Activated CD4-positive, alpha-beta T cell treated with anti-CD3 and anti-CD28 coated beads for 4 hours (primary cell): ENCODE data around the gene CDK9.
A peak's percentile ranks its signal among the peaks of the same experiment; 100 is the strongest.
"Not testable (repeated sequence)": the region's sequence is repeated elsewhere in the genome, so short reads cannot be mapped to it uniquely, and the experiment has no call there.

Experiments used
- DNase-seq, 2 donors: peaks; one replicate each; pipeline ENCODE4 v3.0.0-alpha.2; 2020

Gene CDK9

DNA sequence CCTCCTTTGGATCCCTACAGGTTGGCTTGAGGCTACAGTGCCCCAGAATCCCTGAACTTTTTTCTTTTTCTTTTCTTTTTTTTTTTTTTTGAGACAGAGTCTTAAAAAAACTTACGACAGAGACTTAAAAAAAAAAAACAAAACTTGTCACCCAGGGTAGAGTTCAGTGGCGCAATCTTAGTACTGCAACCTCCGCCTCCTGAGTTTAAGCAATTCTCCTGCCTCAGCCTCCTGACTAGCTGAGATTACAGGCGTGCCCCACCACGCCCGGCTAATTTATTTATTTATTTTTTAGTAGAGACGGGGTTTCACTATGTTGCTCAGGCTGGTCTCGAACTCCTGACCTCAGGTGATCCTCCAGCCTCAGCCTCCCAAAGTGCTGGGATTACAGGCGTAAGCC is 4.9 kb upstream of the CDK9 start:
- DNase-seq, result not testable (repeated sequence)

DNA sequence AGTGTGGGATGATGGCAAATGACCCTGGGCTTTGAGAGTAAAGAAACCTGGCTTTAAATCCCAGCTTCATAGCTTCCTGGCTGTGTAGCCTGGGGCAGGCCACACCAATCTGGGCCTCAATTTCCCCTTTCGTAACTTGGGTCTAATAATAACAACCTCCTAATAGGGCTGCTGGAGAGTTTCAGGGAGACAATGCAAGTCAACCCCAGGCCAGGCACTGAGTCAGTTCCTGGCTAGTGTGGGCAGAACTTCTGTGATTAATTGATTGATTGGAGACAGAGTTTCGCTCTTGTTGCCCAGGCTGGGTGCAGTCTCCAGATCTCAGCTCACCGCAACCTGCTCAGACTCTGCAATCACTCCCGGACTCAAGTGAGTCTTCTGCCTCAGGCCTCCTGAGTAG is 4.0 kb upstream of the CDK9 start:
- DNase-seq, result no peak

DNA sequence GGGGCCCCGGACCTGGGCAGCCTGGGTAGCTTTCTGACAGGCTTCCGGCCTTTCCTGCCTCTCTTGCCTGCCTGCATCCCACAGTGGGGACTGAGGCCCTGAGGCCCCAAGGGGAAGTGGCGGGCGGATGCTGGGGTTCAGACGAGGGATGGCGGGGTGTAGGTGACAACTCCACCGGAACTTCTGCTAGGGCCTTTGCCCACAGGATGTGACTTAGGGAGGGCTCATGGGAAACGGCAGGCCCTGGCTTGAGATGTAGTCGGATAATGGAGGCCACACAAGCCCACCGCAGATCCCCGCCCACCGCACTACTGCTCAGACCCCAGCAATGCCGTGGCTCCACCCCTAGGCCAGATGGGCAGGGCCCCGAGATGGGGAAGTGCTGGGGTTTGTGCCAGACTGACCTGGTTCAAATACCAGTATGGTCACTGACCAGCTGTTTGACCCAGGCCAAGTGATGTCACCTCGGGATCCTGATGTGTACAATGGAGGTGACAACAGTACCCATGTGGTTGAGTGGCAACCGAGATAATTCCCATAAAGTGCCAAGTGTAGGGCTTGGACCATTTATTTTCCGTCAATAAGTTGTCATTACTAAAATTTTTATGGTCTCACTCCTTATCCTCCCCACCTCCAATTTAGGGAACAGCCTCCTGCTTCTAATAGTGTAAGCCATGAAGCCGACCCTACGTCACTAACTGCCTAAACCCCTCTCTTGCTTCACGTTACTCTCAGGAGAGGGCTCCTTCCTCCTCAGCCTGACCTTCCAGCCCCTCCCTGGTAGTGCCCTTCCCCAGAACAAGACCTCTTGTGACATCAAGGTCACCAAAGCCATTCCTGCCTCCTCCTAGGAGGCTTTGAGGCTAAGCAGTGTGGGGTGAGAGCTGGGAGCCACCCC is 2.5 kb upstream of the CDK9 start:
- peak; percentile 50 to 60 for DNase-seq

DNA sequence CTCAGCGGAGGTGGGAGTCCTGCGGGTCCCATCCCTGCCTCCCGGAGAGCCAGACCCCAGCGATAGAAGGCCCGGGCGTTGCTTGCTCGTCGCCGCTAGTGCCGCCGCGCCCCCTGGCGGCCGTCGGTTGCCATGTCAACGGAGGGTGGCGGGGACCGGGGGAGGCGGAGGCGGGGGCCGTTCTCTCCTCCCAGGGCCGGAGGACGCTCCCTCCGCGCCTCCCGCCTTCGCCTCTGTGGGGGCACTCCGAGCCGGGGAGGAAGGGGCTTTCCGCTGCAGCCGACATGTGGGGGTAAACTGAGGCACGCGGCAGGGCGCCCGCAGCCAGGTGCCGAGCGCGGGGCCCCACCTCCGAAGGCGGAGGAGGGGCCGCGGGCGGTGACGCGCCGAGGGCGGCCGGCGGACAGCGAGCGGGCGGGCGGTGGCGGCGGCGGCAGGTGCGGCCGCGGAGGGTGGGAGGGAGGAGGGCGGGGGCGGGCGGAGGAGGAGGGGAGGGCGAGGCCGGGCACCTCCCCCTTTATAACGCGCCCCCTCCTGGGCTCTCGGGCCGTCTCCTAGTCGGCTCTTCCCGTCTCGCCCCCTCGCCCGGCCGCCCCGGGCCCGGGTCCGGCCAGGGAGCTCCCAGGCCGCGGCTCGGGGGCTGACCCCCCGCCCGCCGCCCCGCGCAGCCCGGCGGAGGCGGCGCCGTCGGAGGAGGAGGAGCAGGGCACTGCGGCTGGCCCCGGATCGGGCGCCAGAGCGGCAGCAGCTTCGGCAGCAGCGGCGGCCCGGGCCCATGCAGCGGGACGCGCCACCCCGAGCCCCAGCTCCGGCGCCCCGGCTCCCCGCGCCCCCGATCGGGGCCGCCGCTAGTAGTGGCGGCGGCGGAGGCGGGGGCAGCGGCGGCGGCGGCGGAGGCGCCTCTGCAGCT is 556 bp upstream of the CDK9 start:
- DNase-seq, result peak; percentile 87

DNA sequence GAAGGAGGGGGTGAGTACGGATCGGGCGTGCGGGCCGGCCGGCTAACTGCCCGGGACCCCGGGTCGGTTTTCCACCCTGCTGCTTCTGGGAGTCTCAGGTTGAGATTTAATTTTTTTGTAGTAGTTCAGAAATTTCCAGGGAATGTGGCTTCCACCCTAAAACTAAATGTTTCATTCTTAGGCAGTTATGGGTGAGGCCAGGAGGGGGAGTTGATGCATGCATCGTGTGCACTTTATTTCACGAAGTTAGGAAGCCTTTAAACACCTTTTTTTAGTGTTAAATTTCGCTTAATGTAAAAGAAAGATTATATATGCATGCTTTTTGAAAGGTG is 905 bp downstream of the CDK9 start:
- DNase-seq, result no peak

DNA sequence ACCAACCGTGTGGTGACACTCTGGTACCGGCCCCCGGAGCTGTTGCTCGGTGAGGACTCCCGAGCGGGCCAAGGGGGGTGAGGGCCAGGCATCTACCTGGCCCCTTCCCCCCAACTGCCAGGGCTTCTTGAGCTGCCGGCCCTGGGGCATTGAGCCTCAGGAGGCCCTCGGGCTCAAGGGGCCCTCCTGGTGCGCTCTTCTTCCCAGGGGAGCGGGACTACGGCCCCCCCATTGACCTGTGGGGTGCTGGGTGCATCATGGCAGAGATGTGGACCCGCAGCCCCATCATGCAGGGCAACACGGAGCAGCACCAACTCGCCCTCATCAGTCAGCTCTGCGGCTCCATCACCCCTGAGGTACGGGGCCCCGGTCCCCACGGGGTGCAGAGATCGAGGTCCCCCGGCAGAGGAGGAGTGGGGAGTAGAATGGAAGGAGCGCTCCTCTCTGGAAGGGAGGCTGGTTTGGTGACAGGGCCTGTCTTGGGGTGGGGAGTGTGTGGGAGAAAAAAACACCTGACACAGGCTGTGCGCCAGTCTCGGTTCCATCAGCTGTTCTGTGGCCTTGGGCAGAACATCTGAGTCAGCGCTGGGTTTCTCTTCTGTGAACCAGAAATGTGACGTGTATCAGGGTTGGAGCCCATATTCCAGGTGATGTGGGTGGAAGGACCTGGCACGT is 2.6 kb downstream of the CDK9 start:
- peak; percentile 32 to 49 for DNase-seq

DNA sequence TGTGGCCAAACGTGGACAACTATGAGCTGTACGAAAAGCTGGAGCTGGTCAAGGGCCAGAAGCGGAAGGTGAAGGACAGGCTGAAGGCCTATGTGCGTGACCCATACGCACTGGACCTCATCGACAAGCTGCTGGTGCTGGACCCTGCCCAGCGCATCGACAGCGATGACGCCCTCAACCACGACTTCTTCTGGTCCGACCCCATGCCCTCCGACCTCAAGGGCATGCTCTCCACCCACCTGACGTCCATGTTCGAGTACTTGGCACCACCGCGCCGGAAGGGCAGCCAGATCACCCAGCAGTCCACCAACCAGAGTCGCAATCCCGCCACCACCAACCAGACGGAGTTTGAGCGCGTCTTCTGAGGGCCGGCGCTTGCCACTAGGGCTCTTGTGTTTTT is 3.3 kb downstream of the CDK9 start:
- no peak for DNase-seq

DNA sequence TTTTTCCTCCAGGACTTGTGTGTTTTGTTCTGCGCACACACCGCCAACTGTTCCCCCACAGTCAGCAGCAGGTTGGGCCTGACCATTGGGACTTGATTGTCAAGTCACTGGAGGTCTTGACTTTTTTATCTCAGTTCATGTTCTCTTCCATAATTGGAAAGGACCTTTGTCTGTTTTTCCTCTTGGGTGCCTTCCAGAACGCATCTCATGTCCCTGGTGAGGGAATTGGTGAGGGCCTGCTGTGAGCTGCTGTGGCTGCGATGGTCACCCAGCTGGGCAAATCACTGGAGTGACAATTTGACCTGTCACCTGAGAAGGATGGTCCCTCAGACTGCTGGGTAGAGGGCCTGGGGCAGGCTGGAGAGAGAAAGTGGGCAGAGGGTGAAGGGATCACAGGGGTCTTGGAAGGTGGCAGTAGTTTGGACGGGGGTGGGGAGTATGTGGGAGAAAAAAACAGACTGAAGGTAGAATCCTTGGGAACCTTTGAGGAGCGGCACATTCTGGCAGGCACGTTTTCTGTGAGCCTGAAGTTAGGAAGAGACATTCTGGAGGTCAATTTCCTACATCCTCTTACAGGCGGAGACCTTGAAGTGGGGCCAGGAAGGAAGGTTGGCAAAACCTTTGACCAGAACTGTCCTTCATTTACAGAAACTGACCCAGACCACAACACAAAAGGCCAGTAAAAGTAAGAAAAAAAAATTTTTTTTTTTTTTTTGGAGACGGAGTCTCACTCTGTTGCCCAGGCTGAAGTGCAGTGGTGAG is 4.4 kb downstream of the CDK9 start:
- no peak for DNase-seq

DNA sequence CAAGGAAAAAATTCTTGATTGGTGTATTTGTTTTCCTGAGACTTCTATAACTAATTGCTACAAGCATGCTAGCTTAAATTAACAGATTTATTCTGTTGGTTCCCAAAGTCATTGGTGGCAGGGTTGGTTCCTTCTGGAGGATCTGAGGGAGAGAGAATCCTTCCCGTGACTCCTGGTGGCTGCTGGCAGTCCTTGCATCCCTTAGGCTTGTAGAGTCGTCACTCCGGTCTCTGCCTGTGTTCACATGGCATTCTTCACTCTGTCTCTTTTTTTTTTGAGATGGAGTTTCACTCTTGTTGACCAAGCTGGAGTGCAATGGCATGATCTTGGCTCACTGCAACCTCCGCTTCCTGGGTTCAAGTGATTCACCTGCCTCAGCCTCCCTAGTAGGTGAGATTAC is 5.3 kb downstream of the CDK9 start:
- DNase-seq, result no peak

DNA sequence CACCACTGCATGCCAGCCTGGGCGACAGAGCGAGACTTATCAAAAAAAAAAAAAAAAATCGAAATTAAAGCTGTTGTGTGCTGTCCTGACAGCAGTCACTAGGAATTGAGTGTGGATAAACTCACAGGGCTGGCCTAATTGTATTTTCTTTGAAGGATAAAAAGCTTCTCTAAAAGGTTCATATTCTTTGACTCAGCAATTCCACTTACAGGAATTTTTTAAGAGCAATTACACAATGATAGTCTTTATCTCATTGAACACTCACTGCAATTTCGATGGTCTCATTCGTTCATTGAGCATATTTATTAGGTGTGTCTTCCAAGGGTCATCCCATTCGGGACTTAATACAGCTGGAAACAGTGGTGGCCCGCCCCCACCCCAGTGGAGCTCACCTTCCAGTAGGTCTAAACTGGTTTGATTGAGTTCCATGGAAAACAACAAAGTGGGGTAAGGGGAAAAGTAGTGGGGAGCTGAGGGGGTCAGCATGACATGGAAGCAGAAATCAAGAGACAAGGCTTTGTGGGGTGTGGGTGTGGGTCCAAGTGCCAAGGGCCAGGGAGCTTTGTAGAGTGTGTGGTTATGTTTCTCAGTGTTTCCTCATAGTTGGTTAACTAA is 6.7 kb downstream of the CDK9 start:
- no peak for DNase-seq

DNA sequence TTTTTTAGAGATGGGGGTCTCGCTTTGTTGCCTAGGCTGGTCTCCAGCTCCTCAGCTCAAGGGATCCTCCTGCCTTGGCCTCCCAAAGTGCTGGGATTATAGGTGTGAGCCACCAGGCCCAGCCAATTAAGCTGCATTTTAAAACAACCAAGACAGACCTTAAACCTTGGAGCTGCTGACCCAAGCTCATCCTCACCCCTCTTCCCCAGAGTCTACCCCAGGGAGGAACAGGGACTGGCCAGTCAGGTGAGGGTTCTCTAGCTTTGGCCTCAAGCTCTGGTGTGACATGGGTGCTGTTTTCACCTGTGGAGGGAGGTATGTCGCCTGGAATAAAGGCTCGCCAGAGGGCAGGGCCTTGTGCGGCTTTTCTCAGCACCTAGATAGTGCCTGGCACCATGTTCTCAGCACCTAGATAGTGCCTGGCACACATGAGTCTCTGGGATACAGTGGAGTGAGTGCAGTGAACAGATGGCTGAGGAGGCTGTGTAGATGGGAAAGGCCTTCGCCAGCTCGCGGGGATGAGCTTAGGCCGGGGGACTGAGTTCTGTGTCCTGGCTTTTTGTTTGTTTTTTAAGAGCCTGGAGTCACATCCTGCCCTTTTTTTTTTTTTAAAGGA is 7.4 kb downstream of the CDK9 start:
- DNase-seq, result no peak

DNA sequence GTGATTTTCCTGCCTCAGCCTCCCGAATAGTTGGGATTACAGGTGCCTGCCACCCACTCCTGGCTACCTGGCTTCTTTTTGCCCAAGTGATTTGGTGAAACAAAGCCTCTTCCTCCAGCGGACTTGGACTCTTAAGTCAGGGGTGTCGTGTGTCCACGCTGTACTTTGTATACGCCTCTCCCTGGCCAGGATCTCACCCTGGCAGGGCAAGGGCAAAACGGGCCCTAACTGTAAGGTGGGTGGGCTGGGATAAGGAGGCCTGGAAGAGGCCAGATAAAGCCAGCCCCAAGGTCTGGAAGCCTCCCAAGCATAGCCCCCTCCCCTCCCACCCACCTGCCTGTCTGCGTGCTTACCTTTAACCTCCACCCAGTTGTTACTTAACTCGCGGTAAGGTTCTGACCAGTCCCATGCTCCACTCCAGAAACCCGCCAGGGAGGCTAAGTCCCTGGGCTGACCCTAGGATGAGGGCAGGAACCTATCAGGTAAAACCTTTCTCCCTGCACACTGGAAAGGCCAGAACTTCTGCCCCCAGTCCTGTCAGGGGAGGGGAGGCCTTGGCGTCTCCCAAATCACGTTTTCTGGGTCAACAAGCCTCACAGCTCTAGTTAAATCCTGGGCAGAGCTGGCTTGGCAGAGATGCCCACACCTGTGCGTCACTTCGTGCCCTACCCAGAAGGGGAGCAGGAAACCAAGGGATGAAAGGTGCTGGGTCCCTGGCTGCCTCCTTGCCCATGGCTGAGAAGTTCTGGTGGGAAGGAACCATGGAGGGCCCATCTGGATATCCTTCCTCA is 8.4 kb downstream of the CDK9 start:
- DNase-seq, result no peak

DNA sequence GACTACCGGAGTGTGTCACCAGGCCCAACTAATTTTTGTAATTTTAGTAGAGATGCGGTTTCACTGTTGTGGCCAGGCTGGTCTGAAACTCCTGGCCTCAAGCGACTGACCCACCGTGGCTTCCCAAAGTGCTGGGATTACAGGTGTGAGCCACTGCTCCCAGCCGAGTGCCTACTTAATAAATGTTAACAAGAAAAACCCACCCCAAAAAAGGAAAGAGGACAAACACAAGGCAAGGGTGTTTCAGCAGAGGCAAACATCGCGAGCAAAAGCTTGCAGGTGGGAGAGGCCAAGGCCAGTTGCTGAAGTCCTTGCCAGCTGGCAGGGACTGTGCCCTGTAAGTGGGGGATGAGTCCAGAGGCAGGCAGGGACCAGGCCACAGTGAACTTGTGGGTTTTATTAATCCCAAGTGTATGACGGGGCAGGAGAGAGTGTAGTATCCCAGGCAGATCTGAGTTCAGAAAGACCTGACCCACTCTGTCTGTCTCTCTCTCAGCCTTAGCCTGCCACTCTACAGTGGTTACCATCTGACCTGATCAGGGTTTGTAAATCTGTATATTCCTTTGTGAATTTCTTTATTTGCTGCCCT is 10.5 kb downstream of the CDK9 start:
- no peak for DNase-seq

DNA sequence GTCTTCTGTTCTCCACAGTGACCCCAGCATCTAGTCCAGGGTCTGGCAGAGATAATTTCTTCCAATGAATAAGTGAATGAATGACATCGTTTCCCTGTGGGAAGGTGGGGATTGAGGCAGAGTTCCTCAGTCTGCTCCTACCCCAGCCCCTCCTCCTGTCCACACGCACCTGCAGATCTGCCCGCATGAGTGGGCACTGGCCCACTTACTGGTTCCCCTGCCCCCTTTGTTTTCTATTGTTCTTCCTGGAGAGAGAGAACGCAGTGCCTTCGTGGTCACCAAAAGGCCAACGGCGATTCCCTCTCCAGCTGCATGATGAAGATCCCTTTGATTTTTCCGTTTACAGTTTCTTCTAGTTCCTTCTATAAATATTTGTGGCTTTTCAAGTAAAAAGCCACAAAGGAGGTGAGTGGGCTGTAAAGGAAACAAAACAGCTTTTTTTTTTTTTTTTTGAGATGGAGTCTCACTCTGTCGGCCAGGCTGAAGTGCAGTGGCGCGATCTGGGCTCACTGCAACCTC is 11.1 kb downstream of the CDK9 start:
- no peak for DNase-seq

DNA sequence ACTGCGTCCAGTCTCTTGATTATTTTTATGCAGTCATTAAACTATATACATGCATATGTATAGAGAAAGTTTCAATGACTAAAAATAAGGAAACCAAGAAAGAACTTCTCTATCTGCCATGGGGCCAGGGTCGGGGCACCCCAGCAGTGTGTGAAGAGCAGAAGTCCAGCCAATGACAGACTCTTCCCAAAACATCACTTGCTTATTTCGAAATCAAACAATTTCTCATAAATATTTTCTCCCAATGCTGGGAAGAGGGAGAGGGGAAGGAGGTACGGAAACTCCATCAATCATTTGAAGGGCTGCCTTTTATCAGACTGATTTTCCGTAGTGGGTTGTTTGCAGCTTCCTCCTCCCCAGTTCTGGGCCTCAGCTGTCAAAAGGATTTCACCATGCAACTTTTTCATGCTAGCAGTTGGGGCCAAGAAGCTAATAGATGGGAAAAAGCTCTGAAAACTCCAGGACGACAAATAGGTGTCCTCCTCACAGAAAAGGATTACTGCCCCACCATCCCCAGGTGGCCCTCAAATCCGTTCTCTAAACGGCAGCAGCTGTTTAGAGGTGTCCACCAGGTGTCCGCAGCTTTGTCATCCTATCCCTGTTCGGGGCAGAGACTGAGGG is 16.2 kb downstream of the CDK9 start:
- no peak for DNase-seq

DNA sequence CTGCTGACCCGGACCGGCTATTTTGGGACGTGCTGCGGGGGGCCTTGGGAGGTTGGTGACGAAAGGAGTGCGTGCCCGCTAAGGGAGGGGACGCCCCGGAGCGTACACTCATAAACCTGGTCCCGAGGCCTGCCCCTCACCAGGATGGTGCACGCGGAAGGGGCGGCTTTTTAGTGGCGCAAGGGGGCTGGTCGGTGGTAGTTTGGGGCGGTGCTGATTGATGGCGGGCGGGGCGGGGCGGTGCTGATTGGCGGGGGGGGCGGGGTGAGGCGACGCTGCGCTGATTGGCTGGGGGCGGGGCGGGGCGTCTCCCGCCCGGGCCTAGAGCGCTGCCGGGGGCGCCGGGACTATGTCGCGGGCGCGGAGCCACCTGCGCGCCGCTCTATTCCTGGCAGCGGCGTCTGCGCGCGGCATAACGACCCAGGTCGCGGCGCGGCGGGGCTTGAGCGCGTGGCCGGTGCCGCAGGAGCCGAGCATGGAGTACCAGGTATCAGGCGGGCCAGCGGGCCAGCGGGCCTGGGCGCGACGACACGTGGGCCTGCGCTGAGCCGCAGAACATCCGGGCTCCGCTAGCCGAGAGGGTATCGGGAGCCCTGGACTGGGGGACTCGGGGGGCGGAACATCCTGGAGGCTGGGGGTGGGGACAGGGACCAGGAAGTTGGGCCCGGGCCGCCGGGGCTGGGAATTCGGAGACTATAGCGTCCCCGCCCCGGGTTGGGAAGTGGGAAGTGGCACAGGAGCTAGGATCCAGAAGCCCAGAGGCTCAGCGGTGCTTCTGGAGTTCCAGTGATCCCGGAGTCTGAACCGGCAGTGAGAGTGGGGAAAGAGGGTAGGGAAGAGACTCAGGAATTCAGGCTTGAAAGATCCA is 17.0 kb downstream of the CDK9 start, which contains the start of gene FPGS:
Gene FPGS (plus strand): TSS at position 307 of the 868 bp plus-strand sequence. CDS start 43 bp downstream, at position 350.
- DNase-seq, result peak; percentile 80 to 86

DNA sequence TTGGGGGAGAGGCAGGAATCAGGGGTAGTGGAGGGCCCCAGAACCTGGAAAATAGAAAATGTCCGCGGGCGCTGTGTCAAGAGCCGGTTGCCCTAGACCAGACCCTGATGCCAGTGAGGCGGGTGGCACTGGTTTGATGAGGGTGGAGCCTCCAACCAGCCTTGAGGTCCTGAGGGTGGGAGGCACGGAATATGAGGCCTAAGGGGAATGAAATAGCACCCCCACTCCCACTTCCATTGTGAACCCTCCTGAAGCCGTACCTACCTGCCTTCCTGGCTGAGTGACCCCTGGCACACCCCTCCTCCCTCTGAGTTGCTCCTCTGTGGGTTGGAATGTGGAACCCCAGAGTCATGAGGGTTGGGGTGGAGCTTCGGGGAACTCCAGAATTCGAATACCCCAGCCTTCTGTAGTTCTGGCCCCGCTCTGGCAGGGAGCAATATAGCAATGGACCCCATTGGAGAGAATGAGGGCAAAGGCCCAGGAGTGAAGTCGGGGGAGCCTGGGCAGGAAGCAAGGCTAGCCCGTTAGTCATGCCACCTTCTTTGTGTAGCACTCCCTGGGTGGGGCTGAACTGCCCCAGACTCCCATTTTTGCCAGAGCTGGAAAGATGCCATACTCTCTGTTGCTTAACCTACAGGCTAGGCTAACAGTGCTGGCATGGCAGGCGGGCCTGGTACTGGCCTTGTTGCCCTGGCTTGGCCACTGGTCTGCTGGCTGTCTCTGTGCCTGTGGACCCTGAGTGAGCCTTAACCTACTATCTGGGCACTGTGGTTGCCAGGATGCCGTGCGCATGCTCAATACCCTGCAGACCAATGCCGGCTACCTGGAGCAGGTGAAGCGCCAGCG is 17.9 kb downstream of the CDK9 start:
- peak in 1 of 2 donors; percentile 31 for DNase-seq

DNA sequence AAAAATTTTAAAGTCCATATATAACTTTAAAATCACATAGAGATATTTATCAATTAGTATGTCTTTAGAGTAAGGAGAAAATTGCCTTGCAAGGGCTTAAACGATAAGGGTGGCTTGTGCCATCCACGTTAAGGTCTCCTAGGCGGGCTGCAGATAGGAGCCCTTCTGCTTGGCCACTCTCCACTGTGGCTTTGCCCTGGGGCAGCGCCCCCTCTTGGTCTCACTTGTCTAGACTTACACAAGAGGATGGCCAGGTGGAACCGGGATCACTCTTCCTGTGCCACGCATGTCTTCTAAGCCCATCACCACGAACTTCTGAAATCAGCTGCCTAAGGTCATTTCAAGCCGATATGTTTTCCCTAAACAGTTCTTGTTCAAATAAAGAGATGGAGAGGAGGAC is 19.8 kb downstream of the CDK9 start:
- DNase-seq, result peak in 1 of 2 donors; percentile 36
